Tibial nerve (tissue), 4 donors: ENCODE results near the gene TPSG1. TPM values are rescaled to one million over a fixed set of nuclear protein-coding genes. Genes with fewer than 3 reads are reported as not detected.
"Not testable (repeated sequence)": the region's sequence is repeated elsewhere in the genome, so short reads cannot be mapped to it uniquely, and the experiment has no call there.

ENCODE experiments used
- DNase-seq, 2 donors: peaks; one replicate each; pipeline ENCODE4 v3.0.0-alpha.2; 2019; ENCODE audit warnings: low spot score in 2 of 2
- H3K27ac ChIP-seq, 4 donors: fragments of 200-600 bp; sonication (generic) in 3 of 4; one replicate each; pipeline ENCODE4 v1.5.1; 2017 to 2019; ENCODE audit warnings: mild to moderate bottlenecking in 1 of 4
- H3K27me3 ChIP-seq, 2 donors: fragments of 200-600 bp; sonication (generic) in 1 of 2; one replicate each; pipeline versions ENCODE4 v1.5.1 to v1.6.0; 2017 to 2019
- H3K36me3 ChIP-seq, 3 donors: fragments of 200-600 bp; sonication (generic); one replicate each; pipeline ENCODE4 v1.5.1; 2018 to 2019
- H3K4me1 ChIP-seq, 4 donors: fragments of 200-600 bp; sonication (generic) in 3 of 4; one replicate each; pipeline ENCODE4 v1.5.1; 2017 to 2019
- H3K4me3 ChIP-seq, 4 donors: fragments of 200-600 bp; sonication (generic) in 3 of 4; one replicate each; pipeline ENCODE4 v1.5.1; 2017 to 2019; ENCODE audit warnings: mild to moderate bottlenecking in 1 of 4, moderate library complexity in 1 of 4
- H3K9me3 ChIP-seq, 4 donors: fragments of 200-600 bp; sonication (generic) in 3 of 4; one replicate each; pipeline ENCODE4 v1.5.1; 2017 to 2019
- EP300 ChIP-seq, 2 donors: sonication (generic); formaldehyde crosslinking; IDR thresholded peaks; one replicate each; pipeline ENCODE4 v1.6.1; 2017; ENCODE audit warnings: antibody characterized with exemption in 2 of 2, mild to moderate bottlenecking in 1 of 2
- POLR2A ChIP-seq, 2 donors: fragments of 450-650 bp; IDR thresholded peaks; one replicate each; pipeline ENCODE4 v1.6.1; 2017; ENCODE audit warnings: antibody characterized with exemption in 2 of 2, mild to moderate bottlenecking in 2 of 2, moderate library complexity in 2 of 2
- WGBS, 2 donors: methylation state at CpG; one replicate each; pipeline ENCODE4 v1.1.5; 2018; 5-methylcytosine and 5-hydroxymethylcytosine counted together
- total RNA-seq, 4 donors: library from RNA; depleted of rRNA; stranded (reverse); fragments of >200 nt; gene quantifications; one replicate each; pipeline ENCODE4 v1.1.0, GENCODE V29; 2016
- TF ChIP-seq, protein P1 (sequence below), 5 experiments: fragments of 200-600 bp in 3 of 5; fragments of 450-650 bp in 2 of 5; sonication (generic) in 3 of 5; IDR thresholded peaks; one replicate each; pipeline ENCODE4 v1.5.1; 2016 to 2019; ENCODE audit warnings: antibody characterized with exemption in 5 of 5, mild to moderate bottlenecking in 3 of 5, moderate library complexity in 2 of 5

Gene TPSG1
- total RNA-seq, 4 donors from 2014 or later, result 2.5 TPM; not detected in 3

DNA sequence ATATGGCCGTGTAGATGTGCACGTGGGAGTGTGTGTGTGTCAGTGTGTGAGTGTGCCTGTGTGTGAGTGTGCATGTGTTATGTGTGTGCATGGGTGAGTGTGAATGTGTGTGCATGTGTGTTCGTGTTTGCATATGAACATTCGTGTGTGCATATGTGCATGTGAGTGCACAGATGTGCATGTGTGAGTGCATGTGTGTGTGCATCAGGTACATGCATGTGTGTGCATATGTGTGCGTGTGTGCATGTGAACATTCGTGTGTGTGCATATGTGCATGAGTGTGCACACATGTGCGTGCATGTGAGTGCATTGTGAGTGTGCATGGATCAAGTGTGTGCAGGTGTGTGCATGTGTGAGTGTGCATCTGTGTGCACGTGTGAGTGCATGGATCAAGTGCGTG, 12.9 kb upstream of the TPSG1 start:
- 83% methylated on average over 9 of the region's 9 CpGs for WGBS, 2 donors
- DNase-seq, result no peak
- H3K9me3 ChIP-seq, result no peaks in the 10 kb centered on the region

DNA sequence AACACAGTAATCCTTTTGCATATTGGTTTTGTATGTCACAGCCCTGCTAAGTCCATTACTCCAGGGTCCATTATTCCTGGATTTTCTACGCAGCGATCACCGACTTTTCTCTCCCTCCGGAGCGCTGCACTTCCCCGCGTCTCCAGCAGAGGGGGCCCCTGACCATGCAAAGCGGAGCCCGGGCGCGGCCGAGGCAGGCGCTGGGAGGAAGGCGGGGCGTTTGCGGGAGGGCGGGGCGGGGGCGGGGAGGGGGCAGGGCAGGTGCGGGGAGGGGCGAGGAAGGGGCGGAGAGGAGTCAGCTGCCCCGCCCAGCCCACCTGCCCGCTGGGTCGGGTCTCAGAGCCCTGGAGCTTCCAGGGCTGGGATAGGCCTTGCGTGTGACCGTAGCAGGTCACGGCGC, 11.6 kb upstream of the TPSG1 start:
- DNase-seq, H3K4me3 ChIP-seq, H3K27ac ChIP-seq, H3K9me3 ChIP-seq, H3K36me3 ChIP-seq, H3K4me1 ChIP-seq, H3K27me3 ChIP-seq: not testable (repeated sequence)
- WGBS, 2 donors, result no CpG with 5 or more reads among the region's 29 CpGs

More for the DNA sequence above, 12.9 kb upstream of the TPSG1 start:
- H3K27ac ChIP-seq, result no peak overlapping the region
- H3K27me3 ChIP-seq, result peaks cover 0 to 5% of the 10 kb centered on the region in 2 donors
- no peaks in the 10 kb centered on the region for H3K36me3 ChIP-seq
- no peak overlapping the region for H3K4me3 ChIP-seq
- TF ChIP-seq, protein P1, sequence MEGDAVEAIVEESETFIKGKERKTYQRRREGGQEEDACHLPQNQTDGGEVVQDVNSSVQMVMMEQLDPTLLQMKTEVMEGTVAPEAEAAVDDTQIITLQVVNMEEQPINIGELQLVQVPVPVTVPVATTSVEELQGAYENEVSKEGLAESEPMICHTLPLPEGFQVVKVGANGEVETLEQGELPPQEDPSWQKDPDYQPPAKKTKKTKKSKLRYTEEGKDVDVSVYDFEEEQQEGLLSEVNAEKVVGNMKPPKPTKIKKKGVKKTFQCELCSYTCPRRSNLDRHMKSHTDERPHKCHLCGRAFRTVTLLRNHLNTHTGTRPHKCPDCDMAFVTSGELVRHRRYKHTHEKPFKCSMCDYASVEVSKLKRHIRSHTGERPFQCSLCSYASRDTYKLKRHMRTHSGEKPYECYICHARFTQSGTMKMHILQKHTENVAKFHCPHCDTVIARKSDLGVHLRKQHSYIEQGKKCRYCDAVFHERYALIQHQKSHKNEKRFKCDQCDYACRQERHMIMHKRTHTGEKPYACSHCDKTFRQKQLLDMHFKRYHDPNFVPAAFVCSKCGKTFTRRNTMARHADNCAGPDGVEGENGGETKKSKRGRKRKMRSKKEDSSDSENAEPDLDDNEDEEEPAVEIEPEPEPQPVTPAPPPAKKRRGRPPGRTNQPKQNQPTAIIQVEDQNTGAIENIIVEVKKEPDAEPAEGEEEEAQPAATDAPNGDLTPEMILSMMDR (IDR thresholded peaks at IDR 0.05), result no peak
- no peak for TF ChIP-seq POLR2A (IDR thresholded peaks at IDR 0.05)
- TF ChIP-seq EP300 (IDR thresholded peaks at IDR 0.05), result no peak
- no peaks in the 10 kb centered on the region for H3K4me1 ChIP-seq

DNA sequence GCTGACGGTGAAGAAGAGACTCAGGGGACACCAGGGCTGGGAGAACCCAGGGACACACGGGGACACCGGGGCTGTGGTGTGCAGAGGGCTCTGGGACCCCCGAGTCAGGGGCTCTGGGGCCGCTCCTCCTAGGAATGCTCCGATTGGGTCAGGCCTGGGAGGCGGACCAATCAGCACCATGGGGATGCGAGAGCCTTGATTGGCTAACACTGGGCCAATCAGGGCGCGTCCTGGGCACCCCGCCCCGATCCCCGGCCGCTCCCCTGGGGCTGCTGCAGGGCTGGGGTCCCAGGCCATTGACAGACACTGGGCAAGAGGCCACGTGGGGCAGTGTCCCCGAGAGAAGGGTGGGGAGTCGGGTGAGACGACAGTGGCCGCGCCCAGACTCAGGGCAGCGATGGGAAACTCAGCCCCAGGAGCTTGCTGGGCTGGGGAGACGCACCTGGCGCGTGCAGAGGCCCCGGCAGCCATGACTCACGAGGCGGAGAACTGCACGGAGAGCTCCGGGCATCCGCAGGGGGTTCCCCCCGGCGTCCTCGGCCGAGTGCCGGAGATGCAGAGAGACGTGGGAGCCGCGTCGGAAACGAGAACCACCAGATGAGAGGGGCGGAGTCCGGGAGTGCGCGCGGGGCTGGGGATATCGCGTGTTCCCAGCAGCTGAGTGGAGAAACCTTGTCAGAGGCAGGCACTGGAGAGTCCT, 7.1 kb upstream of the TPSG1 start:
- WGBS, 2 donors, result no CpG with 5 or more reads among the region's 47 CpGs
- H3K36me3 ChIP-seq, H3K27ac ChIP-seq, H3K27me3 ChIP-seq, DNase-seq, H3K4me3 ChIP-seq, H3K9me3 ChIP-seq, H3K4me1 ChIP-seq: not testable (repeated sequence)

DNA sequence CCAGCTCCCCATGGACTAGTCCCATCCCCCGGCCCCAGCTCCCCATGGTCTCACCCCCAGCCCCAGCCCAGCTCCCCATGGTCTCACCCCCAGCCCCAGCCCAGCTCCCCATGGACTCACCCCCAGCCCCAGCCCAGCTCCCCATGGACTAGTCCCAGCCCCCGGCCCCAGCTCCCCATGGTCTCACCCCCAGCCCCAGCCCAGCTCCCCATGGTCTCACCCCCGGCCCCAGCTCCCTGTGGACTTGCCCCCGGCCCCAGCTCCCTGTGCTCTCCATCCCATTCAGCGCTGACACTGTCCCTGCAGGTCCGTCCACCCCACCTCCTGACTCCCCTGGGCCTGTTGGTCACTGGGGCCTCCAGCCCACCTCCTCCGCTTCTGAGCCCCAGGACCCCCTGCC, 6.2 kb upstream of the TPSG1 start:
- not testable (repeated sequence) for H3K4me1 ChIP-seq, DNase-seq, H3K27me3 ChIP-seq, H3K36me3 ChIP-seq, H3K9me3 ChIP-seq, H3K4me3 ChIP-seq, H3K27ac ChIP-seq
- WGBS, 2 donors, result 83% methylated on average over 3 of the region's 7 CpGs; no CpG with 5 or more reads in 1 of the 2 donors

DNA sequence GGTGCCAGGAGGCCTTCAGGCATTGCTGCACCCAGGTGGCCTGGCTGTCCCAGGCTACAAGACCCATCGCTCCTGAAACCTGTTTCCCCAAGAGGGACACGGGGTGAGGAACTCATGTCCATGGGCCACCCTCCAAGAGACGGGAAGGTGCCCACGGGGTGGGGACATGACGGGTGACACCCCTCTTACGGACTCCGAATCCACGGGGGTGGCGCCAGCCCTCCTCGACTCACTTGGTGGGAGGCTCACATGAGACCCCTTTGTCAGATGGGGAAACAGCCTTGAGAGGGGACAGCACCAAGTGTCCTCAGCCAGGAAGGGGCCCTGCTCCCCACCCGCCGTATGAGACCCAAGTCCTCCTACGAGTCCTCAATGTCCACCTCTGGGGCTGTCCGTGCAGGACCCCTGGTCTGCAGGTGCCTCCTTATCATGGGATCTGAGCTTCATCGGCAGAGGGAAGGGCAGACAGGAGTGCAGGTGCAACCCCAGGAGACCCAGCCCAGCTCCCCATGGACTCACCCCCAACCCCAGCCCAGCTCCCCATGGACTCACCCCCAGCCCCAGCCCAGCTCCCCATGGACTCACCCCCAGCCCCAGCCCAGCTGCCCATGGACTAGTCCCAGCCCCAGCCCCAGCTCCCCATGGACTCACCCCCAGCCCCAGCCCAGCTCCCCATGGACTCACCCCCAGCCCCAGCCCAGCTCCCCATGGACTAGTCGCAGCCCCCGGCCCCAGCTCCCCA, 5.6 kb upstream of the TPSG1 start:
- not testable (repeated sequence) for H3K4me3 ChIP-seq, H3K4me1 ChIP-seq, H3K27ac ChIP-seq, H3K36me3 ChIP-seq, H3K9me3 ChIP-seq, H3K27me3 ChIP-seq, DNase-seq
- WGBS, 2 donors, result 86% methylated on average over 11 of the region's 17 CpGs; no CpG with 5 or more reads in 1 of the 2 donors

DNA sequence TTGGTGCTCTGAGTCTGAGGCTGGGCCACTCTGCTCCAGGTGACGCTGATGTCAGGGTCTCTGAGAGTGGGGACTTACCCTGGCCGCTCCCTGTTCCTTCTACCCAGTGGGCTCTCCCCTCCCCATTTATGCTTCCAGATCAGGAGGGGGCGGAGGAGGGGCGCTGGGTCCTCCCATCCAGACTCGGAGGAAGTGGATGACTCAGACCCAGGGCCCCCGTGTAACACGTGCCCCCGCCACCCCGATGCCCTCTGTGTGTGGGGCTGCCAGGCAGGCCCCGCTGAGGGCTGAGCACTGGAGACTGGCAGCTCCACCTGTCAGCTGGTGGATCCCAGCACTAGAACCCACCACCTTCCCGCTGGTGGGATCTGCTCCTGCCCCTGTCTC, 5.0 kb upstream of the TPSG1 start, which contains the start of gene TPSB2:
Gene TPSB2, minus strand, starts transcription at position 101 of the 387 bp plus-strand sequence. CDS start 233 bp downstream, outside the sequence.
- not testable (repeated sequence) for H3K27me3 ChIP-seq, H3K36me3 ChIP-seq, H3K27ac ChIP-seq, DNase-seq, H3K9me3 ChIP-seq, H3K4me3 ChIP-seq, H3K4me1 ChIP-seq
- no CpG with 5 or more reads among the region's 11 CpGs for WGBS, 2 donors

DNA sequence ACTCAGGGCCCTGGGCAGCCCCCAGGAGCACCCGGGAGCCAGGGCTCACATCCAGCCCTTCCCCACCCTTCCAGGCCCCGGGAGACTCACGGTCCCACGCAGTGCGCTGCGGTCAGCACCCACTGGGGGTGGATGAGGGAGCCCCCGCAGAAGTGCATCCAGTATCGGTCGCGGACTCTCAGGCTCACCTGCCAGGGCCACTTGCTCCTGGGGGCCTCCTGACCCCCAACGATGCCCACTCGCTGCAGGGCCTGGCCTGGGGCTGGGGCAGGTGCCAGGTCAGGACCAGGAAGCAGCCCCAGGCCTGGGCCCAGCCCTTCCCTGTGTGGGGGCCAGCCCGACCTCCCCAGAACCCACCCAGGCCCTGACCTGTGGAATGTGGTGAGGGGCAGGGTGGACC, 4.4 kb upstream of the TPSG1 start:
- H3K36me3 ChIP-seq, H3K4me3 ChIP-seq, H3K4me1 ChIP-seq, H3K9me3 ChIP-seq, H3K27me3 ChIP-seq, DNase-seq, H3K27ac ChIP-seq: not testable (repeated sequence)
- WGBS, 2 donors, result no CpG with 5 or more reads among the region's 13 CpGs

DNA sequence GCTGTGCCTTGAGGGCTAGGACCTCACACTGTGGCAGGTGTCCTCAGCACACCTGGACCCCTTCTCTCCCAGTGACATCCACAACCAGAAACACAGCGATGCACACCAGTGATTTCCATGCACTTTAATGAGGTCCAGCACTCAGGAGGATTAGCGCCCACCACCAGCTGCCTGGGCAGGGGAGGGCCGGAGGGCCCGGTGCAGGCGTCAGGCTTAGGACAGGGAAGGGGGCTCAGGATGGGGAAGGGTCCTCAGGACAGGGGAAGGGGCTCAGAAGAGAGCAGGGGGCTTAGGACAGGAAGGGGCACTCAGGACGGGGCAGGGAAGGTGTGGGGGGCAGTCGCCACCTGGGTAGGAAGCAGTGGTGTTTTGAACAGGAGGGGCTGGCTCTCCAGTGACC, 3.2 kb upstream of the TPSG1 start:
- H3K36me3 ChIP-seq, H3K27me3 ChIP-seq, H3K4me1 ChIP-seq, DNase-seq, H3K9me3 ChIP-seq, H3K27ac ChIP-seq, H3K4me3 ChIP-seq: not testable (repeated sequence)
- WGBS, 2 donors, result 51 to 67% methylated on average over 4 to 7 of the region's 7 CpGs

DNA sequence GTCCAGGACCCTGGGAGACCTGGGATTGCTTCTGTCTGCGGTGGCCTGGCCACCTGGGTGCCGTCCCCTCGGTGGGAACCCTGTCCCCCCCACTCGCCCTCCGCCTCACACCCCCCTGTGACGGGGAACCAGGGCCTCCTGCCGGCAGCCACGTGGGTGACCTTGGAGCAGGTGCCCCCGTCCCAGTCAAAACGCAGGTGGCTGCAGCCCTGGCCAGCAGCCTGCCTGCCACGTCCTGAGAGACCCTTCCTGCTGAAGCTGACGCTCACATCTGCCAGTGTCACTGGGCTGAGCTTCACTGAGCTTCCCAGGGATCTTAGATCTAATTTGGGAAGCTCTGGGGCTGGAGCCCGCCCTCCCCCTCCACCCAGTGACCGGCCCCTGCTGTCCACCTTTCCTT, 1.6 kb upstream of the TPSG1 start:
- not testable (repeated sequence) for DNase-seq, H3K9me3 ChIP-seq, H3K4me1 ChIP-seq, H3K27me3 ChIP-seq, H3K4me3 ChIP-seq, H3K27ac ChIP-seq, H3K36me3 ChIP-seq
- 41 to 53% methylated on average over 8 of the region's 14 CpGs for WGBS, 2 donors

DNA sequence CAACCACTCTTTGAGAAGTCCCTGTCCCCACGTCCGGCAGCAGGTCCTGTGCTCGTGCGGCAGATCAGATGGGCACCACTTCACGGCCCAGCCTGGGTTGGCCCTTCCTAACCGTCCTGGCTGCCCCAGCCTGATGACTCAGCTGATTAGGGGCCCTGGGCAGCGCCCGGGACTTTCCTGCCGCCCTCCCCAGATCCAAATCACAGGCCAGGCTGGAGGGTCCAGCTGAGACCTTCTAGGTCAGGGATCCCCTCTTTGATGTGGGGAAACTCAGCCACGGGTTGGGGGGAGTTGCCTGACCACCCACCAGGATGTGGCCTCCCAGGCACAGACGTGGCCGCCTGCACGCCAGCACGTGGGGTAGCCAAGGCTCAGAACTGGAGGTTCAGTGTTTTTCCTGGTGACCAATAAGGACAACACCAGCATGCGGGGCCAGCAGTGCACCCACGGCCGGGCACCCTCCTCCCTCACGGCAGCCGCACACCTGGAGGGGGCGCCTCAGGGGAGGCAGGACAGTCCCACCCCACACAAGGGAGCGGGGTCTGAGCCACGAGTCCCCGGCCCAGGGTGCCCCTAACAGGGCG, 752 bp upstream of the TPSG1 start:
- H3K4me1 ChIP-seq, H3K4me3 ChIP-seq, DNase-seq, H3K27me3 ChIP-seq, H3K36me3 ChIP-seq, H3K9me3 ChIP-seq, H3K27ac ChIP-seq: not testable (repeated sequence)
- WGBS, 2 donors, result 26 to 50% methylated on average over 10 to 20 of the region's 24 CpGs
